H1 (cell line): ENCODE data around the gene AGBL5. TPM values are rescaled to one million over a fixed set of nuclear protein-coding genes. Genes with fewer than 3 reads are reported as not detected.

ENCODE experiments used
- CBX5 ChIP-seq: fragments of 300-800, 300-1000 bp; sonication (generic); IDR thresholded peaks from 2 replicates; pipeline ENCODE4 v1.7.1; 2016; ENCODE audit warnings: antibody characterized with exemption, low read length, low read depth
- FOSL1 ChIP-seq: IDR thresholded peaks from 2 replicates; pipeline ENCODE4 v1.6.1; 2011; ENCODE audit warnings: mild to moderate bottlenecking, low read depth, low read length, moderate library complexity; ENCODE audit not compliant: insufficient read depth
- GABPA ChIP-seq: IDR thresholded peaks from 2 replicates; pipeline ENCODE4 v1.6.1; 2011; ENCODE audit warnings: mild to moderate bottlenecking, low read length, moderate library complexity, borderline replicate concordance; ENCODE audit not compliant: insufficient read depth
- GTF2F1 ChIP-seq: IDR thresholded peaks from 2 replicates; pipeline ENCODE4 v1.6.1; 2012; ENCODE audit warnings: low read depth, low read length, improper control_type of control experiment, borderline replicate concordance
- JUN ChIP-seq: IDR thresholded peaks from 2 replicates; pipeline ENCODE4 v1.6.1; 2011; ENCODE audit warnings: low read depth, mild to moderate bottlenecking, improper control_type of control experiment, low read length
- KDM1A ChIP-seq: fragments of 200-600, 300-600 bp; sonication (generic); IDR thresholded peaks from 2 replicates; pipeline ENCODE4 v1.7.1; 2016; ENCODE audit warnings: mild to moderate bottlenecking, low read length, borderline replicate concordance
- RAD21 ChIP-seq, 2 experiments: IDR thresholded peaks in 1 of 2; conservative IDR thresholded peaks in 1 of 2; 2 replicates each; pipeline ENCODE4 v1.6.1; 2011; ENCODE audit warnings: low read depth in 2 of 2, low read length in 2 of 2, improper control_type of control experiment in 1 of 2, inconsistent platforms in 1 of 2, mild to moderate bottlenecking in 1 of 2, moderate library complexity in 1 of 2
- RNF2 ChIP-seq: fragments of 200-900, 300-1000 bp; sonication (generic); IDR thresholded peaks from 2 replicates; pipeline ENCODE4 v1.7.1; 2016; ENCODE audit warnings: borderline replicate concordance, low read depth, mild to moderate bottlenecking, antibody characterized with exemption, low read length; ENCODE audit not compliant: poor library complexity, severe bottlenecking; ENCODE audit errors: missing control alignments
- RXRA ChIP-seq: IDR thresholded peaks from 2 replicates; pipeline ENCODE4 v1.6.1; 2011; ENCODE audit warnings: low read depth, mild to moderate bottlenecking, low read length, moderate library complexity; ENCODE audit not compliant: insufficient read depth
- SIN3A ChIP-seq, 2 experiments: IDR thresholded peaks in 1 of 2; conservative IDR thresholded peaks in 1 of 2; 2 replicates each; pipeline ENCODE4 v1.6.1; 2011 to 2012; ENCODE audit warnings: low read length in 2 of 2, improper control_type of control experiment in 1 of 2, low read depth in 1 of 2, mild to moderate bottlenecking in 1 of 2
- SIX5 ChIP-seq: IDR thresholded peaks from 2 replicates; pipeline ENCODE4 v1.6.1; 2011; ENCODE audit warnings: mild to moderate bottlenecking, low read depth, low read length
- SP1 ChIP-seq: IDR thresholded peaks from 2 replicates; pipeline ENCODE4 v1.6.1; 2011; ENCODE audit warnings: low read depth, low read length
- SP2 ChIP-seq: IDR thresholded peaks from 2 replicates; pipeline ENCODE4 v1.6.1; 2012; ENCODE audit warnings: mild to moderate bottlenecking, low read length, inconsistent platforms
- SRF ChIP-seq: IDR thresholded peaks from 2 replicates; pipeline ENCODE4 v1.6.1; 2011; ENCODE audit warnings: mild to moderate bottlenecking, low read depth, low read length, moderate library complexity
- SUZ12 ChIP-seq: fragments of 200-600 bp; sonication (generic); IDR thresholded peaks from 2 replicates; pipeline ENCODE4 v1.6.1; 2012; ENCODE audit warnings: mild to moderate bottlenecking, inconsistent platforms, low read length, moderate library complexity, mixed read lengths
- TCF12 ChIP-seq: IDR thresholded peaks from 2 replicates; pipeline ENCODE4 v1.6.1; 2011; ENCODE audit warnings: low read depth, mild to moderate bottlenecking, low read length
- TEAD4 ChIP-seq: IDR thresholded peaks from 2 replicates; pipeline ENCODE4 v1.6.1; 2012; ENCODE audit warnings: low read depth, low read length, inconsistent platforms, mixed read lengths
- polyA plus RNA-seq, 7 experiments: library from polyadenylated mRNA; depleted of rRNA in 3 of 7; stranded (reverse) in 5 of 7; unstranded in 2 of 7; fragments of >200 nt in 5 of 7; fragments of 200-250 nt in 2 of 7; gene quantifications; 1 replicate in 5 of 7; 2 replicates in 1 of 7; 4 replicates in 1 of 7; pipeline versions ENCODE4 v1.2.1 to v1.2.3, GENCODE V29; 2011 to 2013; ENCODE audit warnings: missing spikeins in 2 of 7, mixed read lengths in 2 of 7
- total RNA-seq: library from RNA; stranded (reverse); fragmentation: NEBNext Ultra II Directional; extraction: Animal tissue kit (Norgen Biotek cat#: 25700); gene quantifications from 2 replicates; pipeline ENCODE4 v1.2.1, GENCODE V29; 2021
- TF ChIP-seq, protein P1 (sequence below): IDR thresholded peaks from 2 replicates; pipeline ENCODE4 v1.6.1; 2012; ENCODE audit warnings: low read length, inconsistent platforms
- TF ChIP-seq, protein P2 (sequence below): IDR thresholded peaks from 2 replicates; pipeline ENCODE4 v1.6.1; 2012; ENCODE audit warnings: inconsistent platforms
- TF ChIP-seq, protein P3 (sequence below): IDR thresholded peaks from 2 replicates; pipeline ENCODE4 v1.6.1; 2011; ENCODE audit warnings: low read depth, mild to moderate bottlenecking, low read length; ENCODE audit not compliant: insufficient read depth

The AGBL5 gene
- total and polyA plus RNA-seq, 2 of the 8 experiments (the other 6 are each of a cell fraction or from before 2014, with no cell fraction given), result 45.4 to 62.0 TPM

DNA sequence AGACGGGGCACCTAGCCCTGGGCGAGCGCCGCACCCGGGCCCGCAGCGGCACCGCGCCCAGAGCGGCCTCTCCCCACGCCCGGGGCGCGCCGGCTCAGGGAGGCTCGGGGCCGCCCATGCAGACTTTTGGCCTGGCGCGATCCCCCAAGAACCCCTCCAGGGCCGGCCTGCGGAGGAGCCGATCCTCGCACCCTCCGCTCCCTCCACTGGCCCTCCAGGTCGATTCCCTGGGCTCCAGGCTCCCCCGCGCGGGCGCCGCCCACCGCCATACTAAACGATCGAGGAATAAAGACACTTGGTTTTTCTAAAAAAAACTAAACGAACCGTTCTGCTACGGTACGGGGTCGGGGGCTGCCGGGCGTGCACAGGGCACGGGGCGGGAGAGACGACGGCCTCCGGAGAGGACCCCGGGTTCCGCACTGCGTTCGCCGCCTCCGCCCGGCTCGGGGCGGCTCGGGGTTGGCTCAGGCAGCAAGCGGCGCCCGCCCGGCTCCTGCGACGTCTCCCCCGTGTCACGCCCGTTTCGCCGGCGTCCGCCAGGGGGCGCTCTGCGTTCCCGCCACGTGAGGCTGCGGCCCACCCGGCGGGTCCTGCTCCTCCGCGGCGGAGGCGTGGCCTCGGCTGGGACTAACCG, 34.7 kb downstream of the AGBL5 start (continued):
- TF ChIP-seq SRF (peak; percentile 20; the same call in 1 of the 2 replicates), GABPA (no peak; the same call in 1 of the 2 replicates), SIX5 (no peak; the same call in 1 of the 2 replicates), KDM1A (no peak), RAD21 (IDR thresholded peaks at IDR 0.05 in 1 of 2, conservative IDR thresholded peaks at IDR 0.05 in 1 of 2; ENCODE audit: low read depth in 2 of 2, low read length in 2 of 2) (peak; percentile 32 to 48), SP1 (no peak), CBX5 (no peak), SP2 (no peak), RXRA (no peak), FOSL1 (0 out of 2 replicates have a peak, but pooled peaks have one; percentile 10), RNF2 (no peak), TEAD4 (no peak), SUZ12 (no peak; the same call in 1 of the 2 replicates), GTF2F1 (no peak), SIN3A (conservative IDR thresholded peaks at IDR 0.05 in 1 of 2, IDR thresholded peaks at IDR 0.05 in 1 of 2; ENCODE audit: low read depth in 1 of 2, low read length in 2 of 2) (peak in 1 of 2 experiments; percentile 31; a peak in 1 of 4 replicates), TCF12 (no peak), JUN (no peak)
- TF ChIP-seq, protein P1, sequence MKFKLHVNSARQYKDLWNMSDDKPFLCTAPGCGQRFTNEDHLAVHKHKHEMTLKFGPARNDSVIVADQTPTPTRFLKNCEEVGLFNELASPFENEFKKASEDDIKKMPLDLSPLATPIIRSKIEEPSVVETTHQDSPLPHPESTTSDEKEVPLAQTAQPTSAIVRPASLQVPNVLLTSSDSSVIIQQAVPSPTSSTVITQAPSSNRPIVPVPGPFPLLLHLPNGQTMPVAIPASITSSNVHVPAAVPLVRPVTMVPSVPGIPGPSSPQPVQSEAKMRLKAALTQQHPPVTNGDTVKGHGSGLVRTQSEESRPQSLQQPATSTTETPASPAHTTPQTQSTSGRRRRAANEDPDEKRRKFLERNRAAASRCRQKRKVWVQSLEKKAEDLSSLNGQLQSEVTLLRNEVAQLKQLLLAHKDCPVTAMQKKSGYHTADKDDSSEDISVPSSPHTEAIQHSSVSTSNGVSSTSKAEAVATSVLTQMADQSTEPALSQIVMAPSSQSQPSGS, result no peak
- TF ChIP-seq, protein P2, sequence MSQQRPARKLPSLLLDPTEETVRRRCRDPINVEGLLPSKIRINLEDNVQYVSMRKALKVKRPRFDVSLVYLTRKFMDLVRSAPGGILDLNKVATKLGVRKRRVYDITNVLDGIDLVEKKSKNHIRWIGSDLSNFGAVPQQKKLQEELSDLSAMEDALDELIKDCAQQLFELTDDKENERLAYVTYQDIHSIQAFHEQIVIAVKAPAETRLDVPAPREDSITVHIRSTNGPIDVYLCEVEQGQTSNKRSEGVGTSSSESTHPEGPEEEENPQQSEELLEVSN, result peak; percentile 75
- TF ChIP-seq, protein P3, sequence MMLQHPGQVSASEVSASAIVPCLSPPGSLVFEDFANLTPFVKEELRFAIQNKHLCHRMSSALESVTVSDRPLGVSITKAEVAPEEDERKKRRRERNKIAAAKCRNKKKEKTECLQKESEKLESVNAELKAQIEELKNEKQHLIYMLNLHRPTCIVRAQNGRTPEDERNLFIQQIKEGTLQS, result peak; percentile 30; the same call in 1 of the 2 replicates
